Cardiac muscle cell (in vitro differentiated cells and primary cell): ENCODE data around the gene WDPCP. TPM values are rescaled to one million over a fixed set of nuclear protein-coding genes. Genes with fewer than 3 reads are reported as not detected.

Experiments used
- DNase-seq, 2 donors: peaks; one replicate each; pipeline versions ENCODE4 v3.0.0 to v3.0.0-alpha.2; 2010 to 2017; ENCODE audit warnings: low read depth in 1 of 2, low spot score in 1 of 2
- H3K27ac ChIP-seq: fragments of 200-600 bp; sonication (generic); 2 replicates; pipeline ENCODE4 v1.5.1; 2016
- H3K27me3 ChIP-seq: fragments of 200-600 bp; sonication (generic); 2 replicates; pipeline ENCODE4 v1.6.0; 2016; ENCODE audit warnings: control low read depth
- H3K36me3 ChIP-seq: fragments of 200-600 bp; sonication (generic); 2 replicates; pipeline ENCODE4 v1.5.1; 2016; ENCODE audit warnings: control low read depth
- H3K4me1 ChIP-seq: fragments of 200-600 bp; sonication (generic); 2 replicates; pipeline ENCODE4 v1.8.1; 2017; ENCODE audit warnings: low read depth, mild to moderate bottlenecking, mixed run types
- H3K4me3 ChIP-seq: fragments of 200-600 bp; sonication (generic); 2 replicates; pipeline ENCODE4 v1.5.1; 2016; ENCODE audit warnings: mild to moderate bottlenecking
- H3K9me3 ChIP-seq: fragments of 200-600 bp; sonication (generic); 2 replicates; pipeline ENCODE4 v1.5.1; 2017; ENCODE audit warnings: low read depth, mild to moderate bottlenecking, control low read depth
- polyA plus RNA-seq: library from polyadenylated mRNA; unstranded; fragments of >200 nt; fragmentation: Nextera tagmentation; extraction: Ambion mirVana; gene quantifications from 2 replicates; pipeline ENCODE4 v1.2.1, GENCODE V29; 2016
- total RNA-seq: library from RNA; depleted of rRNA; stranded (reverse); fragments of >200 nt; gene quantifications from 2 replicates; pipeline ENCODE4 v1.2.3, GENCODE V29; 2016
- TF ChIP-seq, protein P1 (sequence below): IDR thresholded peaks from 2 replicates; pipeline ENCODE4 v1.5.1; 2012; ENCODE audit warnings: low read depth, mild to moderate bottlenecking, low read length

WDPCP gene
- total and polyA plus RNA-seq, 2 experiments from 2014 or later: 6.7 to 9.2 TPM

DNA sequence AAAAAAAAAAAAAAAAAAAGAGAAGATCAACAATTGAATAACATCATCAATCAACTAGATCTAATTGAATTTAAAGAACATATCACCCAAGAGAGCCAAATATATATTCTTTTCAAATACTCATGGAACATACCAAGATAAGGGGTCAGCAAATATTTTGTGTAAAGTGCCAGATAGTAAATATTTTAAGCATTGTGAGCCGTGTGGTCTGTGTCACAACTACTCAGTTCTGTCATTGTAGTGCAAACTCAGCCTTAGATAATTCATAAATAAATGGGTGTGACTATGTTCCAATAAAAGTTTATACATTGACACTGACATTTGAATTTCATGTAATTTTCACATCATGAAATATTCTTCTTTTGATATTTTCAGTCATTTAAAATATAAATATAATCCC, 491.8 kb downstream of the WDPCP start:
- no peak for DNase-seq
- TF ChIP-seq, protein P1, sequence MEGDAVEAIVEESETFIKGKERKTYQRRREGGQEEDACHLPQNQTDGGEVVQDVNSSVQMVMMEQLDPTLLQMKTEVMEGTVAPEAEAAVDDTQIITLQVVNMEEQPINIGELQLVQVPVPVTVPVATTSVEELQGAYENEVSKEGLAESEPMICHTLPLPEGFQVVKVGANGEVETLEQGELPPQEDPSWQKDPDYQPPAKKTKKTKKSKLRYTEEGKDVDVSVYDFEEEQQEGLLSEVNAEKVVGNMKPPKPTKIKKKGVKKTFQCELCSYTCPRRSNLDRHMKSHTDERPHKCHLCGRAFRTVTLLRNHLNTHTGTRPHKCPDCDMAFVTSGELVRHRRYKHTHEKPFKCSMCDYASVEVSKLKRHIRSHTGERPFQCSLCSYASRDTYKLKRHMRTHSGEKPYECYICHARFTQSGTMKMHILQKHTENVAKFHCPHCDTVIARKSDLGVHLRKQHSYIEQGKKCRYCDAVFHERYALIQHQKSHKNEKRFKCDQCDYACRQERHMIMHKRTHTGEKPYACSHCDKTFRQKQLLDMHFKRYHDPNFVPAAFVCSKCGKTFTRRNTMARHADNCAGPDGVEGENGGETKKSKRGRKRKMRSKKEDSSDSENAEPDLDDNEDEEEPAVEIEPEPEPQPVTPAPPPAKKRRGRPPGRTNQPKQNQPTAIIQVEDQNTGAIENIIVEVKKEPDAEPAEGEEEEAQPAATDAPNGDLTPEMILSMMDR: no peak
- H3K27ac ChIP-seq: no peak overlapping the region
- no peak overlapping the region for H3K4me3 ChIP-seq
- H3K9me3 ChIP-seq: no peaks in the 10 kb centered on the region
- H3K4me1 ChIP-seq: no peaks in the 10 kb centered on the region
- no peaks in the 10 kb centered on the region for H3K27me3 ChIP-seq
- H3K36me3 ChIP-seq: no peaks in the 10 kb centered on the region

DNA sequence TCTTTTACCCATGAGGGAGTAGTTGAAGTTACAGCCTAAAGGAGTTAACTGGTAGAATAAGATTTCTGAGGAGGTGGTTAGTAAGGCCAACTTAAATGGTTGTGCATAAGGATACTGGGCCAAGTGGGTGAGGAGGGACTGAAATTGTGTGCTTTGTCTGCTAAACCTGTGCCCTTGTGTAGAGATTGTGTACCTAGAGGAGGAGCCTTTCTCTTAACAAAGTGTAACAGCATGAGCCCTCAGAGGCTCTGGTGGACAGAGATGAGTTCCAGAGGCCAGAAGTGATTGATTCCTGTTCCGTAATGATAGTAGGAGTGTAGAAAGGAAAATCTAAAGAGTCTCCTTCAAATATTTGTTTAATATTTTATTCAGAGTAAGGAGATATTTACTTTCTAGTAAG, 494.8 kb downstream of the WDPCP start:
- H3K27ac ChIP-seq: no peak overlapping the region
- no peak overlapping the region for H3K4me3 ChIP-seq
- H3K4me1 ChIP-seq: no peaks in the 10 kb centered on the region
- TF ChIP-seq, protein P1: no peak
- DNase-seq: peak in 1 of 2 donors; percentile 1
- no peaks in the 10 kb centered on the region for H3K9me3 ChIP-seq
- no peaks in the 10 kb centered on the region for H3K36me3 ChIP-seq
- H3K27me3 ChIP-seq: no peaks in the 10 kb centered on the region

DNA sequence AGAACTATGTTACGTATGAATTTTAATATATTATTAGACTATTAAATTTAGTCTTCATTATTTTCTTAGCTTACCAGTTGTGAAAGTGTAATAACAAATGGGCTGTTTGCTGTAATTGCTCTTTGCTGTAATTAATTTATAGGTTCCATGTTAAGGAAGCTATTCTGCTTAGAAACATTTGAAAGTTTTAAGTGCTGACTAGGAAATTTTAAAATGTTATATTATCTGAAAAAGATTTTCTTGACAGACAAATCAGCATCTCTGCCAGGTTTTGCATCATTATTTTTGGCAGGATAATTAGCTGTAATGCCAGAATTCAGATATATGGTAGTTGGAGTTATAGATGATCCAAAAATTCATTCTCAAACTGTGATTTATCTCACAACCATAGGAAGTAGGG, 495.4 kb downstream of the WDPCP start:
- Histone ChIP-seq H3K27me3 (no peaks in the 10 kb centered on the region), H3K4me1 (no peaks in the 10 kb centered on the region), H3K27ac (no peak overlapping the region), H3K4me3 (no peak overlapping the region), H3K9me3 (no peaks in the 10 kb centered on the region), H3K36me3 (no peaks in the 10 kb centered on the region)
- TF ChIP-seq, protein P1: no peak
- DNase-seq: no peak

DNA sequence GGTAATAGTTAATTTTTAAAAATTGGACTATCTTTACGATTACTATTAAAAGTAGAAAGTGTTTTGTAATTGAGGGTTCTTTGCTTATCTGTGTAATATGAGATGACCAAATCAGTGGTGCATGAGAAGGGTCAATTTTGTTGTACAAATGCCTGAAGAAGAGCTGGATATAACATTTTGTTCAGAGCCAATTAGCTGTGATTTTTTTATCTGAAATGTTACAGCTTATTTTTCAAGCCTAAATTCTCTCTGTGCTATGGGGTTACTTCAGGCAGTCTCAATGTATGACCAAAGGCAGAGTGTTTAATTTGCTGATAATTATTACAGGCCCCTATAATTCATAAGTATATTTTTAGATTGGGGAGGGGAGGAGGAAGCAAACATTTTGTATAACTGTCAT, 495.9 kb downstream of the WDPCP start:
- H3K9me3 ChIP-seq: no peaks in the 10 kb centered on the region
- H3K27ac ChIP-seq: no peak overlapping the region
- H3K4me3 ChIP-seq: no peak overlapping the region
- TF ChIP-seq, protein P1: no peak
- DNase-seq: no peak
- no peaks in the 10 kb centered on the region for H3K36me3 ChIP-seq
- no peaks in the 10 kb centered on the region for H3K4me1 ChIP-seq
- H3K27me3 ChIP-seq: no peaks in the 10 kb centered on the region

DNA sequence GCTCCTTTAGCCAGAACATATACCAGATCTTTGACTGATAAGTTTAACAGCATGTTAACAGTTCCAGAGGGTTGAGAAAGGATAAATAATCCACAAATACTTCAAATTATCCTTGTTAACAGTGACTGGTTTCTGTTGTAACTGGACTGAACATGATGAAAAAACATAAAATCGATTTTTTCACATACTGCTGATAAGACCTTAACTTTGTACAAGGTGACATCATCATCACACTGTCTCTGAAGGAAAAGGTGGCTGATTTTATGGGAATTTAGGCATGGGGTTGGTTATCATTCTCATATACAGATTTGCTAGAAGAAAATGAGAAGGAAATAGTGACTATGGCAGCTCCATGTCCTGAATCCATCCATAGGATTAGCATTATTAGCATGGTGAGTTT, 501.6 kb downstream of the WDPCP start:
- TF ChIP-seq, protein P1: no peak
- Histone ChIP-seq H3K4me3 (no peak overlapping the region), H3K27me3 (no peaks in the 10 kb centered on the region), H3K4me1 (no peaks in the 10 kb centered on the region), H3K36me3 (no peaks in the 10 kb centered on the region), H3K9me3 (no peaks in the 10 kb centered on the region), H3K27ac (no peak overlapping the region)
- DNase-seq: no peak

DNA sequence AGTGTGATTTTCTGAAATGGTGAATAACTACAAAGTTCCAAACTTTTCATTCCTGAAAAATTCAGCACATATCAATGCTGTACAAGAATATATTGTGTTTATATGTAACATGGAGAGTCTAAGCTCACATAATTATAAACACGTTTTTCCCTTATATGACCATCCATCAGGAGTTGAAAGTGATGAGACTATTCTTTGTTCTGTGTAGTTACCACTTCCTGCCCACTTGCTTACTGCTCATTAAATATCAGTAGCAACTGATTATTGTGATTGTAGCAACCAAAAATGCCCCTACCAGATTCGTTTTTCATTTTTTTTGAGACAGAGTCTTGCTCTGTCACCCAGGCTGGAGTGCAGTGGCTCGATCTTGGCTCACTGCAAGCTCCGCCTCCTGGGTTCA, 506.9 kb downstream of the WDPCP start:
- TF ChIP-seq, protein P1: no peak
- H3K27me3 ChIP-seq: no peaks in the 10 kb centered on the region
- no peak overlapping the region for H3K4me3 ChIP-seq
- no peak for DNase-seq
- no peaks in the 10 kb centered on the region for H3K9me3 ChIP-seq
- H3K4me1 ChIP-seq: no peaks in the 10 kb centered on the region
- H3K27ac ChIP-seq: no peak overlapping the region
- H3K36me3 ChIP-seq: no peaks in the 10 kb centered on the region
